ENCODE measurements around the gene LTBP2. TPM values are rescaled to one million over a fixed set of nuclear protein-coding genes. Genes with fewer than 3 reads are reported as not detected.
A peak's percentile ranks its signal among the peaks of the same experiment; 100 is the strongest.

LTBP2 gene
- total and polyA plus RNA-seq, 2 of the 8 experiments (the other 6 are each of a cell fraction or from before 2014, with no cell fraction given) = 0.48 to 0.89 TPM

GRCh38 chr14:74608959-74609611 is 3.0 kb downstream of the LTBP2 start:
- Histone ChIP-seq H3K9me3 (ENCODE audit: insufficient read depth in 2 of 2, low read depth in 1 of 2, low read length in 1 of 2) (no peaks in the 10 kb centered on the region; a peak in 1 of 4 replicates), H2BK20ac (ENCODE audit: low read length) (no peak overlapping the region), H3K56ac (replicated peaks; ENCODE audit: insufficient read length, low read depth, low read length) (no peak overlapping the region), H3K4me2 (ENCODE audit: insufficient read depth in 1 of 2, low read depth in 2 of 2, low read length in 2 of 2) (no peak overlapping the region), H3K27me3 (replicated peaks in 1 of 4; ENCODE audit: control insufficient read depth in 3 of 4, extremely low read depth in 1 of 4, insufficient read depth in 3 of 4, low read length in 3 of 4) (peaks cover 28 to 35% (median 32%) of the 10 kb centered on the region in 4 experiments), H3K27ac (ENCODE audit: low read depth, low read length) (no peak overlapping the region), H3K4me3 (ENCODE audit: extremely low read depth in 1 of 4, insufficient read depth in 2 of 4, low read depth in 3 of 4, low read length in 4 of 4) (no peak overlapping the region), H4K8ac (ENCODE audit: extremely low read depth, insufficient read depth, low read length) (no peak overlapping the region), H3K23ac (ENCODE audit: insufficient read length) (no peak overlapping the region), H4K91ac (replicated peaks; ENCODE audit: insufficient read length, low read length) (no peak overlapping the region), H2BK15ac (ENCODE audit: low read length) (no peak overlapping the region), H2AFZ (ENCODE audit: low read length) (no peak overlapping the region), H3K79me2 (ENCODE audit: control insufficient read depth in 1 of 2, insufficient read depth in 2 of 2, low read length in 2 of 2) (no peaks in the 10 kb centered on the region), H4K5ac (ENCODE audit: insufficient read length, low read depth, low read length) (no peak overlapping the region), H3K23me2 (ENCODE audit: low read depth, low read length) (peaks cover 7% of the 10 kb centered on the region; the same call in 1 of the 2 replicates), H3K18ac (ENCODE audit: extremely low read depth, low read length) (no peak overlapping the region), H3K9ac (replicated peaks in 1 of 4; ENCODE audit: extremely low read depth in 1 of 4, low read depth in 3 of 4, low read length in 3 of 4) (no peak overlapping the region), H3K36me3 (ENCODE audit: control insufficient read depth in 2 of 4, insufficient read depth in 4 of 4, low read length in 3 of 4) (peaks cover 0 to 11% (median 0%) of the 10 kb centered on the region in 4 experiments; a peak in 1 of 8 replicates), H3K4ac (replicated peaks; ENCODE audit: insufficient read length, low read depth, low read length) (no peak overlapping the region), H2BK5ac (ENCODE audit: low read depth, low read length) (no peak overlapping the region), H2AK5ac (ENCODE audit: low read depth, low read length) (no peak overlapping the region), H3K14ac (ENCODE audit: insufficient read length) (no peak overlapping the region), H4K20me1 (replicated peaks in 1 of 2; ENCODE audit: control insufficient read depth in 1 of 2, insufficient read depth in 2 of 2, low read length in 2 of 2) (no peaks in the 10 kb centered on the region), H3K79me1 (ENCODE audit: low read depth, low read length) (no peaks in the 10 kb centered on the region), H3K4me1 (replicated peaks in 1 of 4; ENCODE audit: control insufficient read depth in 3 of 4, insufficient read depth in 4 of 4, low read length in 3 of 4) (peaks cover 0 to 5% (median 2%) of the 10 kb centered on the region in 4 experiments; a peak in 4 of 7 replicates), H2BK12ac (ENCODE audit: low read depth, low read length) (no peak overlapping the region), H2BK120ac (replicated peaks; ENCODE audit: low read depth, low read length) (no peak overlapping the region)
- CTCF ChIA-PET (ENCODE audit: partially characterized antibody) = interaction anchor here (0.6 to 7.6 kb wide), 60 partner anchors 10 to 1100 kb away, joined by 3 to 176 read pairs (median 4); partner anchors contain the start of gene YLPM1
- 62% methylated on average over 4 of the region's 4 CpGs; no CpG with 5 or more reads in 1 of the 2 experiments for WGBS, 2 experiments (ENCODE audit: extremely low coverage in 1 of 2, insufficient coverage in 1 of 2, insufficient read length in 1 of 2, insufficient replicate concordance in 2 of 2, low coverage in 1 of 2, low lambda C conversion rate in 2 of 2, missing lambda C conversion rate in 1 of 2)
- DNase-seq (ENCODE audit: low read depth in 1 of 2, low spot score in 2 of 2) (peak; percentile 64 to 96), FAIRE-seq (peak; percentile 93)
- TF ChIP-seq RAD21 (IDR thresholded peaks at IDR 0.05 in 1 of 2, conservative IDR thresholded peaks at IDR 0.05 in 1 of 2; ENCODE audit: low read depth in 2 of 2, low read length in 2 of 2) = peak; percentile 89 to 90
- peak; percentile 81 to 97 (median 89) for TF ChIP-seq CTCF (IDR thresholded peaks at IDR 0.05; ENCODE audit: control extremely low read depth in 1 of 3, insufficient read depth in 1 of 3, low read depth in 1 of 3, low read length in 3 of 3)
- no peak for TF ChIP-seq USF2 (IDR thresholded peaks at IDR 0.05; ENCODE audit: low read length)
- peak; percentile 71; the same call in 1 of the 2 replicates for TF ChIP-seq YY1 (IDR thresholded peaks at IDR 0.05; ENCODE audit: low read depth, low read length)
- POLR2A ChIA-PET (ENCODE audit: partially characterized antibody) = interaction anchor here (1.0 to 1.4 kb wide), 2 partner anchors 9 to 46 kb away, joined by 3 read pairs; no protein-coding TSS in a partner anchor

All from H1 (cell line).